NCI-H345 (cell line): Measurements from ENCODE around the gene ATP11B.

Experiments used
- DNase-seq: peaks from one replicate; lab custom pipeline; 2025; lab: John Stamatoyannopoulos, UW

Gene ATP11B

DNA sequence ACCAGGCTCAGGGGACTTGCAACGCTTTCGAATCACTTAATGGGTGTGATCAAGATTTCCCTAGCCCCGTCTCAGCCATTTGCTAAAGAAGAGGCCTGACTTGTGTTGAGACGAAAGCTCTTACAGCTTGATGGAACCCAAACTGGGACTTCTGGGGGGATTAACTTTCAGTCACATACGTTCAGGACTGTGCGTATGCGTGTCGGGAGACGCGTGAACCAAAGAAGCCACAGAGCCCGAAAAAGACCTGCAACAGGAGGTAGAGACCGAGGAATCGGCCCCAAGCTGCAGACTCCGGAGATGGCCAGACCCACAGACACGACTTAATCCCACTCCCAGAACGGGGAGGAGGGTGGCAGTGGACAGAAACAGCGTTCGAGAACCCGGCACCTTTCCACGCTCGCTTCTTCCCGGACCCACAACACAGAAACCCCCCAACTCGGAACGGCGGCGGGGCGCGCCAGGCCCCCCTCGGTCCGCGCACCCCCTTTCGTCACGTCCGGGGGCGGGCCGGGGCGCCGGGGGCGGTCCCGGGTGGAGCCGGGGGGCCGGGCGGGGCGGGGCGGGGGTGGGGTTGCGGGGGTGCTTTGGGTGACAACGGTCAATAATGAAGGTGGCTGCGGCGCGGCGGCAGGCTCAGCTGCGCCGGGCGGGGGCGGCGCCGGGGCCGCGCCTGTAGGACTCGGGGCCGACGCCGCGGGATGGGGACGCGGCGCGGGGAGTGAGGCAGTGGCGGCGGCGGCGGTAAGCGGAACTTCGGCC is at the start of gene ATP11B:
TSS of gene ATP11B (plus strand) at position 604 of the 762 bp plus-strand sequence. CDS start 256 bp downstream, outside the sequence.
- peak; percentile 82 for DNase-seq

GRCh38 chr3:182746959-182747358 is 46.3 kb upstream of the ATP11B start:
- no peak for DNase-seq

- no peak for DNase-seq
These were observed 38.0 kb upstream of the ATP11B start for GRCh38 chr3:182755308-182755707.

DNA sequence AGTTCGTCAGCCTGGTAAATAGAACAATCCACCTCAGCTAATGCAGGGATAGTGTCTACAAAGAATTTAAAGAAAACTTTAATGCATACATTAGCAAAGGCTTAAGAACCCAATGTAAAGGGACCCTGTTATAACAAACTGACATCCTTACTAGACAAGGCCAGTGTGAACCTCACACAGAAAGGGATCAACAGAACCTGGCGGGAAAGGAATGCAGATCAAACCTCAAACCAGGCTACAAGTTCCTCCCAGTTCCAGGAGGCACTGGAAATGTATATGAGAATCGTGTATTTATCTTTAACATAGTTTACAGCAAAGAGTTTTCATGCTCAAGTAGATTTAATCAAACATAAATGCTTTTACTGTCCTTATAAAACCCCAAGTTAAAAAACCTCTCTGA is 37.6 kb upstream of the ATP11B start:
- DNase-seq = no peak

- DNase-seq = no peak
These were observed 32.6 kb upstream of the ATP11B start for GRCh38 chr3:182760576-182761164.

DNA sequence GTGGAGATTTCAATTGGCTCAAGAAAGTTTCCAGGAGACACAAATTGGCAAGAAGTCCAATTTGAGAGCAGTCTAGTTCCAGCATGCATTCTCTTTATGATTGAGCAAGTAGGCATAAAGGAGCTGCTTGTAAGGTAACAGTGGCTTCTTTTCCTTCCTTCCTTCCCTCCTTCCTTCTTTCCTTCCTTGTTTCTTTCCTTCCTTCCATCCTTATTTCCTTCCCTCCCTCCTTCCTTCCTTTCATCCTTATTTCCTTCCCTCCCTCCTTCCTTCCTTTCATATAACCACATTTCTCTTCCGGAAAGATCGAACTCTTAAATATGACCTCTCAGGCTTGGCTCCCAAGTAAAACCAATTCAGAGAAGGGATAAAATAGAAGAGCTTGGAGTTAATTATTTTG is 29.4 kb upstream of the ATP11B start:
- DNase-seq = no peak

DNA sequence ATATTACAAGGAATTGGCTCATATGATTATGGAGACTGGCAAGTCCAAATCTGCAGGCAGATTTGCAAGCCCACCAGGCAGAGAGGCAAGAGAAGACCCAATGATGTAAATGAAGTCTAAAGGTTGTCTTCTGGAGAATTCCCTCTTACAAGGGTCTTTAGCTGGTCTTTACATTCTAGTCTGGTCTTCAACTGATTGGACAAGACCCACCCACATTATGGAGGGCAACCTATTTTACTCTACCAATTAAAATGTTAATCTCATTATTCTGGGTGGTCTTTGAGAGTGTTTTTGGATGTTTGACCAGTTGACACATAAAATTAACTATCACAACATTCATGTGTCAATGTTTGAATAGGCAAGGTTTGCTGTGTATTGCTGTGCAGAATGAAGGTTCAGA is 28.0 kb upstream of the ATP11B start:
- no peak for DNase-seq

DNA sequence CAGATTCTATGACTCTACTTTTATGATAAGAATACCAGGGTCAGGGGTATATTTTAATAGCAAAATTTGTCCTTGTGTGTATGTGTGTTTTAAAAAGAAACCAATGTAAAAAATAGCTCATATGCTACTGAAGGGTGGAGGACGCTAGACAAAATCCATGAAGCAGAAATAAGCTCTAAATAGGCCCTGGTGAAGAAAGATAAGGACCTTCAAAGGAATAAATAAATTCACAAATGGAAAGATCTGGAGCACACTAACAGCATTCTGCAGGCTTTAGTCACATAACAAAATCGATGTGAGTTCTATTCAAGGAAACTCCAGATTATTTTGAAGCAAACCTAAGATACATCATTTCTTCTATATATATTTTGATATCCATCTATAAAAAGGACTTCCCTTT is 27.2 kb upstream of the ATP11B start:
- no peak for DNase-seq

DNA sequence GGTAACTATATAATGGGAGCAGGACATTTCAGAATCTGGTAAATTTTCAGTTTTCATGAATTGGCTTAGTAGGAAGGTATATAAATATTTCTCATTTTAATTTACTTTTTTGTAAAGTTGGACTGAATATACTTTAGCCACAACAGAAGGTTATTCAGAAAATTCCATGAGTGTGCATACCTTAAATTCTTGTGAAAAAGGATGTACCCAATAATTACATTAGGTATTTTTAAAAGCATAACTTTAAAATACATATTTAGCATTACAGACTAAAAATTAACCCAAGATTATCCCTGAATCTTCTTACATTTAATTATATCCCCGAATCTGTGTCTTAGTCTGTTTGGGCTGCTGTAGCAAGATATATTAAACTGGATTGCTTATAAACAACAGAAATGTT is 24.9 kb upstream of the ATP11B start:
- no peak for DNase-seq

DNA sequence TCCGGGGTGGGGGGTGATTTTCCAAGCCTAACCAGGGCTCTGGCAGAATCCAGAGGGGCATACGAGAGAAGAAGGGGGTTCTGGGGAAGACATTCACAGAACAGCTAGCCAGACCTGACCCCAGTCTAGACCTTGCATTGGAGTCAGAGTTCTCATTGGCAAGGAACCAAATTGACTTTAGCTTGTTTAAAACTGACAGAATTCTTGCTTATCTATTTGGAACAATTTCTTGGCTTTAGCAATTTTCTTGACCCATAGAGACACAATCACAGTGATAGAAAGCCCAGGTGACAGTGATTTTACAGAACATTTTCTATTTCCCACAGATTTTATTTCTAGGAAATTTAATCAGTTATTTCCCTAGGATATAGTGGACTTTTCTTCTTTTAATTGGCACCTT is 23.6 kb upstream of the ATP11B start:
- no peak for DNase-seq

GRCh38 chr3:182782149-182782548 is 11.2 kb upstream of the ATP11B start:
- no peak for DNase-seq

DNA sequence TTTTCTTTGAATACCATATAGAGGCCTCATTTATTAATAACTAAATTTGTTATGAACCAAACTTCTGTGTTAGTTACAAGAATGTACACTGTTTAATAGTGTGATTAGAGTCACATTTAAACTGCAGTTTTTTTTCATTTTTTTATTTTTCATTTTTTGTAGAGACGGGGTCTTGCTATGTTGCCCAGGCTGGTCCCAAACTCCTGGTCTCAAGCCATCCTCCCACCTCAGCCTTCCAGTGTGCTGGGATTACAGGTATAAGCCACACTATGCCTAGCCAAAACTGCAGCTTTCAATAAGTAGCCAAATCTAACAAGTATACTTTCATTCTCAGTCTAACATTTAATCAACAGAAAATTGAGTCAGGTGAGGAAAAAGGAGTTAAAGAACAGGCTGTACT is 10.2 kb upstream of the ATP11B start:
- no peak for DNase-seq

GRCh38 chr3:182784542-182784941 is 8.8 kb upstream of the ATP11B start:
- DNase-seq = no peak

- no peak for DNase-seq
These were observed 8.2 kb upstream of the ATP11B start for GRCh38 chr3:182785142-182785541.

DNA sequence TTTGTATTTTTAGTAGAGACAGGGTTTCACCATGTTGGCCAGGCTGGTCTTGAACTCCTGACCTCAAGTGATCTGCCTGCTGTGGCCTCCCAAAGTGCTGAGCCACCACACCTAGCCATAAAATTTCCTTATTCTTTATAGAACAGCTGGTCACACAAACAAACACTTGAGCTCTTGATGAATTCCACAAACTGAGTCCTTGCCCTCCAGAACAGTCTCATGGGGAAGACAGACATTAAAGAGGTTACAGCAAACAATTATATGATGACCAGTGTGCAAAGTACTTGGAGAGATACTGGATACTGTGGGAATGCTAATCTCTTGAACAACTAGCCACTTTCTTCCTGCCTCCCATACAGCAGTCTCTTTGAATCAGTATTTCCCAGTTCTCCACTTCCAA is 7.5 kb upstream of the ATP11B start:
- DNase-seq = no peak

DNA sequence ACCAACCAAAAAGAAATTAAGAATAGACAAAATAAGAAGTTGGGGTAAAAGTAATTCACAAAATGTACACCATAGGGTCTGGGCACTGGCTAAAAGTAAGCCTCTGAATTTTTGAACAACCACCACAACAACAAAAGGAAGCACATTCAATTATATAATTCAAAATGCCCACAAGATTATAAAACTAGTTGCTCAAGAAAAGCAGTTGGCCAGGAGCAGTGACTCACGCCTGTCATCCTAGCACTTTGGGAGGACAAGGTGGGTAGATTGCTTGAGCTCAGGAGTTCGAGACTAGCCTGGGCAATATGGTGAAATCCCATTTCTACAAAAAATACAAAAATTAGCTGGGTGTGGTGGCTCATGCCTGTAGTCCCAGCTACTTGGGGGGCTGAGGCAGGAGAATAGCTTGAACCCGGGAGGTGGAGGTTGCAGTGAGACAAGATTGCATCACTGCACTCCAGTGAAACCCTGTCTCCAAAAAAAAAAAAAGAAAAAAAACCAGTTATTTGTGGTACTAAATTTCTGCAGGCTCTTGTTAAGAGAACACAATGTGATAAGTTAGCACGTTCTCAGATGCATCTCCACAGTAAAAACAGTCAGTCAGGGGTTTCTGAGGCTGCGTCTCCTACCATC is 6.6 kb upstream of the ATP11B start:
- DNase-seq = no peak

DNA sequence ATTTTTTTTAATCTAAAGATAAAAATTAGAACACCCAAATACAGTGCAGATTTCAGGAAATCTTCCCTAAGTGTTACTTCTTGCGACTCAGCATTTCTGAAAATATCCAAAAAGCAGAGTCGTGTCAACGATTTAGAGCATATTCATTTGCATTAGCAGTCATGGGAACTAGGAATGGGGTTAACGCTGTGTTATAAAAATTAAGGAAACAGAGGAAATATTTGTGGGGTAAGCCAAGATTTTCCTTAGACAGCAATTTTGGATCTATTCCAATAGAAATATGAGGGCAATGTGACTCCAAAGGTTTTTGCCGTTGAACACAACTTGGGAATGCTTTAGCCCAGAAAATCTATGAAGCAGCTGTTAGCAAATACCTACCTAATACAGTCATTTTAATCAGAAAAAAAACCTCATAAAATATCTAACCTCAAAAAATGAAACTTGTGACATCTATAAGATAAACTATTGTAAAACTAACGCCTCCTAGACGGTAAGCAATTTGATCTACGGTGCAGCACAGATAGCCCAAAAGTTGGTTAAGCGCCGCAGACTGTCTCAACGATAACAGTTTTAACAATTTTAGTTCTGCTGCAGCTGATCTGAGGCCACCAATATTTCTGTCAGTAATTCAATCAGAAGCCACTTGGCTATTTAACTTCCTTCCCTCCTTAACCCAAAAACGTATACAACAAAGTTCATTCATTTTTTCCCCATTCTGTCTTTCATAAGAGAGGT is 5.8 kb upstream of the ATP11B start:
- no peak for DNase-seq

DNA sequence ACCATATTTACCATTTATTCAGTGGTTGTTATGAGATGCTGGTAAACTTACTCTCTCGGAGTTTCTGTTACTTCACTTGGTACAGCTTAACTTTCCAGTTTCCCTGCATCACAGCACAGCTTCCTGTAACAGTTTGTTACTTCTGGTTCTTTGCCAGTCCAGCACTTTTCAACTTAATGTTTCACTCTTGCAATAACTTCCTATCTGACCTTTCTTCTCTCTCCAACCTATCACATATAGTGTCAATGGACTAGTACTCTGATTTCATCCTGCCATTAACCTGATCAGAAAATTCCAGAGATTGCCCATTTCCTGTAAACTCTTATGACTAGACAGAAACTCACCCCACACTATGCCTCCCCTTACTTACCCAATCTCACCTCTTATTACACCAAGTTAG is 3.9 kb upstream of the ATP11B start:
- no peak for DNase-seq

DNA sequence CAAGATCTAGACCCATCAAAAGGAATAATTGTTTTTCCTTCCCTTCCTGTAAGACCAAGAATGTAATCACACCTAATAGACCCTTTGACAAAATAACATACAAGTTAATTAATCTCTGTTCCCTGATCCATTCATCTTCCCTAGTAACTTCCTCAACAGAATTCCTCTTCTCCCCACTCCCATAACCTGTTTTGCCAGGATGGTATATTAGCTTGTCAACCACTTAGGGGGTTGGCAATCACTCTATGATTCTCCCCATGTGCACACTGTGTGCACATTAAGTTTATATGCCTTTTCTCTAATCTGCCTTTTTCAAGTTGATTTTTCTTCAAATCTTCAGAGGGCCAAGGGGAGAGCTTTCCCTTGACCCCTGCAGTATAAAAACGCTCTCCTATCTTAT is 2.7 kb upstream of the ATP11B start:
- DNase-seq = no peak

GRCh38 chr3:182793663-182794454 is 555 bp downstream of the ATP11B start:
- peak; percentile 70 for DNase-seq

GRCh38 chr3:182794455-182795388 is 1.4 kb downstream of the ATP11B start:
- DNase-seq = no peak
